Measurements from ENCODE around the gene TMOD1. TPM values are rescaled to one million over a fixed set of nuclear protein-coding genes. Genes with fewer than 3 reads are reported as not detected.

TMOD1 gene
- total and polyA plus RNA-seq, 2 of the 13 experiments (the other 11 are each of a cell fraction or from before 2014, with no cell fraction given) = 0.04 to 0.07 TPM

DNA sequence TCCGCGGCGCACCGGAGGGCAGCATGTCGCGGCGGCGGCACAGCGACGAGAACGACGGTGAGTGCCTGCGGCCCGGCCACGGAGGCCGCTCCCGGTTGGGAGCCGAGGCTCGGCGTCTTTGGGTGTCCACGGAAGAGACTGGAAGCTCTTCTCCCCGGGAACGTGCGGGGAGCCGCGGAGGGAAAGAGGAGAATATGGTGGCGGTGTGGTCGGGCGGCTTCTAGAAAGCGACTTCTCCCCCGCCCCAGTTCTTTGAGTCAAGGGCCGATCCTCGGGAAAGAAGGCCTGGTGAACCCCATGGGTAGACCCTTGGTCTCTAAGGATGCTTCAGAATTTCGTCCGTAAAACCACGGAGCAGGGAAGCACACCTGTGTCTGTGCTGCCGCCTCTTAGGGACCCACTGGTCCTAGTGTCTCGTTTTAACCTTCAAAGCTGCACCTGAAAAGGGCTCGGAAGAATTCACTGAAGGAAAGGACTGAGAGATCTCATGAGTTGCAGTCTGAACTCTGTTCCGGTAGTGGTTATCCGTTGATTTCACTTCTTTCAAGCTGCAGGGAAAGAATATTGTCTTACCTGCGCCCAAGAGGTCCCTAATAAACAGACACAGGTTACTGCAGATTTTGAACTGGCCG lies 132.5 kb downstream of the TMOD1 start (continued):
- TF ChIP-seq, protein P1, sequence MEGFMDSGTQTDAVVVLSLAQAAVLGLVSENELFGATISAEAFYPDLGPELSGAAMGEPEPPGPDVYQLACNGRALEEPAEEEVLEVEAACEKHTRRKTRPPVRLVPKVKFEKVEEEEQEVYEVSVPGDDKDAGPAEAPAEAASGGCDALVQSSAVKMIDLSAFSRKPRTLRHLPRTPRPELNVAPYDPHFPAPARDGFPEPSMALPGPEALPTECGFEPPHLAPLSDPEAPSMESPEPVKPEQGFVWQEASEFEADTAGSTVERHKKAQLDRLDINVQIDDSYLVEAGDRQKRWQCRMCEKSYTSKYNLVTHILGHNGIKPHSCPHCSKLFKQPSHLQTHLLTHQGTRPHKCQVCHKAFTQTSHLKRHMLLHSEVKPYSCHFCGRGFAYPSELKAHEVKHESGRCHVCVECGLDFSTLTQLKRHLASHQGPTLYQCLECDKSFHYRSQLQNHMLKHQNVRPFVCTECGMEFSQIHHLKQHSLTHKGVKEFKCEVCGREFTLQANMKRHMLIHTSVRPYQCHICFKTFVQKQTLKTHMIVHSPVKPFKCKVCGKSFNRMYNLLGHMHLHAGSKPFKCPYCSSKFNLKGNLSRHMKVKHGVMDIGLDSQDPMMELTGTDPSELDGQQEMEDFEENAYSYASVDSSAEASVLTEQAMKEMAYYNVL (CRISPR knock-in tag; IDR thresholded peaks at IDR 0.05; ENCODE audit: borderline replicate concordance) = no peak
- no peak for TF ChIP-seq GATA4 (IDR thresholded peaks at IDR 0.05; ENCODE audit: borderline replicate concordance, low read depth)
- TF ChIP-seq, protein P2, sequence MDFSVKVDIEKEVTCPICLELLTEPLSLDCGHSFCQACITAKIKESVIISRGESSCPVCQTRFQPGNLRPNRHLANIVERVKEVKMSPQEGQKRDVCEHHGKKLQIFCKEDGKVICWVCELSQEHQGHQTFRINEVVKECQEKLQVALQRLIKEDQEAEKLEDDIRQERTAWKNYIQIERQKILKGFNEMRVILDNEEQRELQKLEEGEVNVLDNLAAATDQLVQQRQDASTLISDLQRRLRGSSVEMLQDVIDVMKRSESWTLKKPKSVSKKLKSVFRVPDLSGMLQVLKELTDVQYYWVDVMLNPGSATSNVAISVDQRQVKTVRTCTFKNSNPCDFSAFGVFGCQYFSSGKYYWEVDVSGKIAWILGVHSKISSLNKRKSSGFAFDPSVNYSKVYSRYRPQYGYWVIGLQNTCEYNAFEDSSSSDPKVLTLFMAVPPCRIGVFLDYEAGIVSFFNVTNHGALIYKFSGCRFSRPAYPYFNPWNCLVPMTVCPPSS (IDR thresholded peaks at IDR 0.05) = no peak
- 0 out of 2 replicates have a peak, but pooled peaks have one; percentile 22 for TF ChIP-seq DMAP1 (CRISPR knock-in tag; IDR thresholded peaks at IDR 0.05)
- TF ChIP-seq KDM6A (CRISPR knock-in tag; IDR thresholded peaks at IDR 0.05; ENCODE audit: low read depth) = no peak
- TF ChIP-seq HOXA9 (CRISPR knock-in tag; IDR thresholded peaks at IDR 0.05; ENCODE audit: borderline replicate concordance) = no peak
- no peak for TF ChIP-seq ZNF207 (IDR thresholded peaks at IDR 0.05; ENCODE audit: borderline replicate concordance)
- TF ChIP-seq HOXA5 (CRISPR knock-in tag; IDR thresholded peaks at IDR 0.05) = no peak
- TF ChIP-seq JUNB (CRISPR knock-in tag; IDR thresholded peaks at IDR 0.05; ENCODE audit: borderline replicate concordance) = no peak
- no peak for TF ChIP-seq SP140L (CRISPR knock-in tag; IDR thresholded peaks at IDR 0.05; ENCODE audit: borderline replicate concordance)
- TF ChIP-seq, protein P3, sequence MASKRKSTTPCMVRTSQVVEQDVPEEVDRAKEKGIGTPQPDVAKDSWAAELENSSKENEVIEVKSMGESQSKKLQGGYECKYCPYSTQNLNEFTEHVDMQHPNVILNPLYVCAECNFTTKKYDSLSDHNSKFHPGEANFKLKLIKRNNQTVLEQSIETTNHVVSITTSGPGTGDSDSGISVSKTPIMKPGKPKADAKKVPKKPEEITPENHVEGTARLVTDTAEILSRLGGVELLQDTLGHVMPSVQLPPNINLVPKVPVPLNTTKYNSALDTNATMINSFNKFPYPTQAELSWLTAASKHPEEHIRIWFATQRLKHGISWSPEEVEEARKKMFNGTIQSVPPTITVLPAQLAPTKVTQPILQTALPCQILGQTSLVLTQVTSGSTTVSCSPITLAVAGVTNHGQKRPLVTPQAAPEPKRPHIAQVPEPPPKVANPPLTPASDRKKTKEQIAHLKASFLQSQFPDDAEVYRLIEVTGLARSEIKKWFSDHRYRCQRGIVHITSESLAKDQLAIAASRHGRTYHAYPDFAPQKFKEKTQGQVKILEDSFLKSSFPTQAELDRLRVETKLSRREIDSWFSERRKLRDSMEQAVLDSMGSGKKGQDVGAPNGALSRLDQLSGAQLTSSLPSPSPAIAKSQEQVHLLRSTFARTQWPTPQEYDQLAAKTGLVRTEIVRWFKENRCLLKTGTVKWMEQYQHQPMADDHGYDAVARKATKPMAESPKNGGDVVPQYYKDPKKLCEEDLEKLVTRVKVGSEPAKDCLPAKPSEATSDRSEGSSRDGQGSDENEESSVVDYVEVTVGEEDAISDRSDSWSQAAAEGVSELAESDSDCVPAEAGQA (IDR thresholded peaks at IDR 0.05; ENCODE audit: low read depth) = no peak
- TF ChIP-seq, protein P3 (CRISPR knock-in tag; IDR thresholded peaks at IDR 0.05; ENCODE audit: borderline replicate concordance) = no peak
- TF ChIP-seq ZNF598 (CRISPR knock-in tag; IDR thresholded peaks at IDR 0.05; ENCODE audit: borderline replicate concordance) = no peak
- TF ChIP-seq BRD4 (CRISPR knock-in tag; IDR thresholded peaks at IDR 0.05) = no peak
- TF ChIP-seq MAZ (IDR thresholded peaks at IDR 0.05; ENCODE audit: borderline replicate concordance, low read depth, low read length) = no peak
- TF ChIP-seq MAZ (CRISPR knock-in tag; IDR thresholded peaks at IDR 0.05; ENCODE audit: low read depth) = no peak
- no peak for TF ChIP-seq ZNF776 (CRISPR knock-in tag; IDR thresholded peaks at IDR 0.05)
- no peak for TF ChIP-seq GLI4 (CRISPR knock-in tag; IDR thresholded peaks at IDR 0.05; ENCODE audit: borderline replicate concordance)
- TF ChIP-seq DNMT1 (CRISPR knock-in tag; IDR thresholded peaks at IDR 0.05) = no peak
- TF ChIP-seq, protein P4, sequence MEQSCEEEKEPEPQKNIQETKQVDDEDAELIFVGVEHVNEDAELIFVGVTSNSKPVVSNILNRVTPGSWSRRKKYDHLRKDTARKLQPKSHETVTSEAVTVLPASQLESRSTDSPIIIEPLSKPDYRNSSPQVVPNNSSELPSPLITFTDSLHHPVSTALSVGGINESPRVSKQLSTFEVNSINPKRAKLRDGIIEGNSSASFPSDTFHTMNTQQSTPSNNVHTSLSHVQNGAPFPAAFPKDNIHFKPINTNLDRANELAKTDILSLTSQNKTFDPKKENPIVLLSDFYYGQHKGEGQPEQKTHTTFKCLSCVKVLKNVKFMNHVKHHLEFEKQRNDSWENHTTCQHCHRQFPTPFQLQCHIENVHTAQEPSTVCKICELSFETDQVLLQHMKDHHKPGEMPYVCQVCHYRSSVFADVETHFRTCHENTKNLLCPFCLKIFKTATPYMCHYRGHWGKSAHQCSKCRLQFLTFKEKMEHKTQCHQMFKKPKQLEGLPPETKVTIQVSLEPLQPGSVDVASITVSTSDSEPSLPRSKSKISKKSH (CRISPR knock-in tag; IDR thresholded peaks at IDR 0.05; ENCODE audit: borderline replicate concordance) = no peak
